Measurements from ENCODE around the gene ZBTB40. TPM values are rescaled to one million over a fixed set of nuclear protein-coding genes. Genes with fewer than 3 reads are reported as not detected.
A peak's percentile ranks its signal among the peaks of the same experiment; 100 is the strongest.

Gene ZBTB40
- total RNA-seq, 1 experiment from 2014 or later, result 25.3 TPM

DNA sequence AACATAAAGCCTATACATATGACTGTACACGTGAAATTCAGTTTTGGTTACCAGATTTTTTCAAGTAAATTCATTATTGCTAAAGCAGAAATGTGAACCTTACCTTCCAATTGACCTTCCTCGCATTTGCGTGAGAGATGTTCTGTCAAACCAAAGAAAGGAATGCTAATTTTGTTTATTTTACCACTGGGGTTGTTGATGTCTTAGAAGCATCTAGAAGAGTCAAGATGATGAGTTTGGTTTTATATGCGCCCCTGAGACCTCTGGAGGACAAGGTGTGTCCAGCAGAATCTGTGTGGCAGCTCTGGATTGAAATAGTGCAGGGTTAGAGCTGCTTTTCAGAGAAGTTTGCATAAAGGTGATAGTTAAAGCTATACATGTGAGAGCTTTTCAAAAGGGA, 48.4 kb downstream of the ZBTB40 start:
- BruUV-seq (replicated peaks), result no TSS peak

DNA sequence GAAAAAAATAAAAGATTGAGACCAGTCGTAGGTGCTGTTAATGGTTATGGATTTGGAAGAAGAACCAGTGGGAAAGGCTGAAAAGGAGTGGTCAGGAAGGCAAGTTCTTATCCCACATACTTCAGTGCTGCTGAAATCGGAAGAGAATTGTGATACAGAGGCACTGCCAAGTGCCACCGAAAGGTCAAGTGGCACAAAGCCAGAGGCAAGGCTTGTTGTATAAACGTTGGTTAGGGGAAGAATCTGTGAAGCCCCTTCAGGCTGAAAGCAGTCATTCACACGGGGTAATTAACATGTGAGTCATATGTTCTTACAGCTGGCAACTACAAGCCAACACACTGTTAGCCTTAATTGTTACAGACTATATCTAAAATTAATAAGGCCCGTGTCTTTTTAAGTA, 48.8 kb downstream of the ZBTB40 start:
- Histone ChIP-seq H3K9me3 (ENCODE audit: low read depth, low read length, poor library complexity, severe bottlenecking) (no peaks in the 10 kb centered on the region), H3K27ac (ENCODE audit: low read depth, low read length, poor library complexity, severe bottlenecking) (no peak overlapping the region), H3K4me3 (ENCODE audit: low read depth, low read length, poor library complexity, severe bottlenecking) (no peak overlapping the region), H3K4me1 (ENCODE audit: insufficient read depth, low read length, poor library complexity, severe bottlenecking) (peaks cover 7% of the 10 kb centered on the region), H3K36me3 (ENCODE audit: insufficient read depth, low read length, poor library complexity, severe bottlenecking) (no peaks in the 10 kb centered on the region), H3K27me3 (replicated peaks; ENCODE audit: insufficient read depth, low read depth, low read length, poor library complexity) (no peaks in the 10 kb centered on the region)
- peak; percentile 65 for DNase-seq (ENCODE audit: low spot score)
- CTCF ChIA-PET, result no interaction called here
- BruUV-seq (replicated peaks), result no TSS peak
- POLR2A ChIA-PET (ENCODE audit: low non-redundant PET), result interaction anchor here (0.7 kb wide), 1 partner anchor 1714 kb away, joined by 4 read pairs; no protein-coding TSS in a partner anchor
- TF ChIP-seq EZH2 (IDR thresholded peaks at IDR 0.05; ENCODE audit: borderline replicate concordance, low read depth, low read length, poor library complexity, severe bottlenecking), result no peak
- TF ChIP-seq, protein P1, sequence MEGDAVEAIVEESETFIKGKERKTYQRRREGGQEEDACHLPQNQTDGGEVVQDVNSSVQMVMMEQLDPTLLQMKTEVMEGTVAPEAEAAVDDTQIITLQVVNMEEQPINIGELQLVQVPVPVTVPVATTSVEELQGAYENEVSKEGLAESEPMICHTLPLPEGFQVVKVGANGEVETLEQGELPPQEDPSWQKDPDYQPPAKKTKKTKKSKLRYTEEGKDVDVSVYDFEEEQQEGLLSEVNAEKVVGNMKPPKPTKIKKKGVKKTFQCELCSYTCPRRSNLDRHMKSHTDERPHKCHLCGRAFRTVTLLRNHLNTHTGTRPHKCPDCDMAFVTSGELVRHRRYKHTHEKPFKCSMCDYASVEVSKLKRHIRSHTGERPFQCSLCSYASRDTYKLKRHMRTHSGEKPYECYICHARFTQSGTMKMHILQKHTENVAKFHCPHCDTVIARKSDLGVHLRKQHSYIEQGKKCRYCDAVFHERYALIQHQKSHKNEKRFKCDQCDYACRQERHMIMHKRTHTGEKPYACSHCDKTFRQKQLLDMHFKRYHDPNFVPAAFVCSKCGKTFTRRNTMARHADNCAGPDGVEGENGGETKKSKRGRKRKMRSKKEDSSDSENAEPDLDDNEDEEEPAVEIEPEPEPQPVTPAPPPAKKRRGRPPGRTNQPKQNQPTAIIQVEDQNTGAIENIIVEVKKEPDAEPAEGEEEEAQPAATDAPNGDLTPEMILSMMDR (conservative IDR thresholded peaks at IDR 0.05; ENCODE audit: low read depth, low read length), result no peak
- intact Hi-C loops (cut with micrococcal nuclease; ENCODE audit: unreplicated experiment), result no loop called here

More for the DNA sequence above, 48.4 kb downstream of the ZBTB40 start:
- ChIA-PET POLR2A (ENCODE audit: low non-redundant PET) (no interaction called here), CTCF (no interaction called here)
- TF ChIP-seq, protein P1 (conservative IDR thresholded peaks at IDR 0.05; ENCODE audit: low read depth, low read length), result no peak
- no peak for TF ChIP-seq EZH2 (IDR thresholded peaks at IDR 0.05; ENCODE audit: borderline replicate concordance, low read depth, low read length, poor library complexity, severe bottlenecking)
- Histone ChIP-seq H3K4me1 (ENCODE audit: insufficient read depth, low read length, poor library complexity, severe bottlenecking) (peaks cover 7% of the 10 kb centered on the region), H3K36me3 (ENCODE audit: insufficient read depth, low read length, poor library complexity, severe bottlenecking) (no peaks in the 10 kb centered on the region), H3K27me3 (replicated peaks; ENCODE audit: insufficient read depth, low read depth, low read length, poor library complexity) (no peaks in the 10 kb centered on the region), H3K4me3 (ENCODE audit: low read depth, low read length, poor library complexity, severe bottlenecking) (no peak overlapping the region), H3K9me3 (ENCODE audit: low read depth, low read length, poor library complexity, severe bottlenecking) (no peaks in the 10 kb centered on the region), H3K27ac (ENCODE audit: low read depth, low read length, poor library complexity, severe bottlenecking) (no peak overlapping the region)
- intact Hi-C loops (cut with micrococcal nuclease; ENCODE audit: unreplicated experiment), result no loop called here
- no peak for DNase-seq (ENCODE audit: low spot score)

GRCh38 chr1:22502202-22502601, 50.6 kb downstream of the ZBTB40 start:
- Histone ChIP-seq H3K4me1 (ENCODE audit: insufficient read depth, low read length, poor library complexity, severe bottlenecking) (peaks cover 7% of the 10 kb centered on the region), H3K27ac (ENCODE audit: low read depth, low read length, poor library complexity, severe bottlenecking) (no peak overlapping the region), H3K4me3 (ENCODE audit: low read depth, low read length, poor library complexity, severe bottlenecking) (no peak overlapping the region), H3K9me3 (ENCODE audit: low read depth, low read length, poor library complexity, severe bottlenecking) (no peaks in the 10 kb centered on the region), H3K27me3 (replicated peaks; ENCODE audit: insufficient read depth, low read depth, low read length, poor library complexity) (no peaks in the 10 kb centered on the region), H3K36me3 (ENCODE audit: insufficient read depth, low read length, poor library complexity, severe bottlenecking) (peaks cover 11% of the 10 kb centered on the region)
- BruUV-seq (replicated peaks), result no TSS peak
- POLR2A ChIA-PET (ENCODE audit: low non-redundant PET), result no interaction called here
- intact Hi-C loops (cut with micrococcal nuclease; ENCODE audit: unreplicated experiment), result no loop called here
- TF ChIP-seq, protein P1 (conservative IDR thresholded peaks at IDR 0.05; ENCODE audit: low read depth, low read length), result no peak
- TF ChIP-seq EZH2 (IDR thresholded peaks at IDR 0.05; ENCODE audit: borderline replicate concordance, low read depth, low read length, poor library complexity, severe bottlenecking), result no peak
- no peak for DNase-seq (ENCODE audit: low spot score)
- CTCF ChIA-PET, result no interaction called here
